Stimulated activated CD8-positive, alpha-beta memory T cell treated with anti-CD3 and anti-CD28 coated beads, Interleukin-2, amount 100 ng/mL, for 1 hour (primary cell): ENCODE measurements around the gene C10orf88.
"Not testable (repeated sequence)": the region's sequence is repeated elsewhere in the genome, so short reads cannot be mapped to it uniquely, and the experiment has no call there.

Experiments
- DNase-seq, 2 donors: peaks; one replicate each; pipeline ENCODE4 v3.0.0-alpha.2; 2020; ENCODE audit warnings: low read depth in 2 of 2

The C10orf88 gene

DNA sequence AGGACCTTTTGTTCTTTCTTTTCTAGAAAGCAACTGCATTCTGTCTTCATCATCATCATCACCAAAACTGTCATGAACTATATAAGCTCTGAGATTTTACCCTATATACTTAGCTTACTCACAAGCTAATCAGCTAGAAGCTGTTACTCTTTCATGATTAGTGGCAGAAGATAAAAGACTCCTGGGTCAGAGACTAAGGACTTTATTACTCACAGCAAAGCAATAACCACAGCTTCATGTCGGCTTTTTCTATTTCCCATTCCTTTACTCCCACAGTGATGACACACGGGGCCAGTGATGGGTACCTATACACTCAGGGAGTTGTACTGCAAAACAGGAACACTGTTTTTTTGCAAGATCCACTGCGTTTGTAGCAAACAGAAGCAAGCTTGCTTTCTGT is 8.4 kb upstream of the C10orf88 start:
- no peak for DNase-seq

DNA sequence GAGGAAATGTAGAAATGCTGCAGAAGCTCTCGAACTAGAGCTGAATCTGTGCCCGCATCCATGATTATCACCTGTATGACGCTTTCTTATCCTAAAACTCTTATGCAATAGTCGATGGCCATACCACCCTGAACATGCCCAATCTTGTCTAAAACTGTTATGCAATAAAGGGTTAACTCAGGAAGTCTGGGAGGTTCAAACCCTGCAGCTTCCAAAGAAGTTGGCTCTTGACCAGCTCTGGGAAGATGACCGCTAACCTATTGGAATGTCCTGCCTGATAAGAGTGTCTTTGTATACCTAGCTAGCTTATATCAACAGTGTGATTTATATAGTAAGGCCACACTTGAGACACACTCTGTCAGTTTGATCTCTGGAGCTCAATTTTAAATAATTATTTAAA is 3.4 kb upstream of the C10orf88 start:
- no peak for DNase-seq

DNA sequence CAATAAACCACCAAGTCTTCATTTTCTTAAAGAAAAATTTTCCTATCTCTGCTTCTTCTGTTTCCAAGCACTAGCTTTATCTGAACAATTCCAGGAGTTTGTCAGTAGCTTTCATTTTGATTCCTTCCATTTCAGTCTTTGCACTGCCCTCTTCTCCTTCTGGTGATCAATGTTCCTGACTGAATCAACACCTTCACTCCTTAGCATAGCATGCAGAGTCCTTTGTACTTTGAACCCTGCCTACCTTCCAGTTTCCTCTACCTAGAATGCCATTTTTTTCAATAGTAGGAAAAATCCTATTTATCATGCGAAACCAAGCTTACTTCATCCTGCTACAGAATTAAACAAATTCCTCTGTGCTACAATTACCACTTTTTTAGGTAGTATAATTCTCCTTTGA is 1.9 kb upstream of the C10orf88 start:
- DNase-seq, result no peak

DNA sequence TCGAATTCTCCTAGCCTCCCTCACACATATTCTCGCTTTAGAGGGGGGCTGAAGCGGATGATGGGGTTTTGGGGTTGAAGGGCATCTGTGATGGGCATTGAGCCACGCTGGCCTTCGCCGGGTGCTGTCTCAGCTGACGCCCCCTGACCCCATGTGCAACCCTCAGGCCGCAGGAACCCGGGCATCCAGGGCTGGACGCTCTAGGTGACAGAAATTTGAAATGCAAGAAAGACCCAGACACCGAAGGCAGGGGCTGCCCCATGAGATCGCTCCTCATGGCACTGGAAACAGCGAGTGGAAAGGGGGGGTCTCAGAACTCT is 664 bp upstream of the C10orf88 start:
- DNase-seq, result no peak

DNA sequence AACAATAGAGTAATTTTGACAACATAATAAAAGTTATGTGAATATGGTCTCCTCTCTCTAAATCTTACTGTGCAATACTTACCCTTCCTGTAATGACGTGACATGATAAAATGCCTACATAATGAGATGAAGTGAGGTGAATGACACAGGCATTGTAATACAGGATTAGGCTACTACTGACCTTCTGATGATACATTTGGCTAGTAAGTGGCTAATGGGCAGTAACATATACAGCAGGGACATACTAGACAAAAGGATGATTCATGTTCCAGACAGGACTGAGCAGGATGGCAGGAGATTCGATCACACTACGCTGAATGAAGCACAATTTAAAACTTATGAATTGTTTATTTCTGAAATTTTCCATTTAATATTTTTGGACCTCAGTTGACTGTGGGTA is 4.7 kb downstream of the C10orf88 start:
- DNase-seq, result no peak

DNA sequence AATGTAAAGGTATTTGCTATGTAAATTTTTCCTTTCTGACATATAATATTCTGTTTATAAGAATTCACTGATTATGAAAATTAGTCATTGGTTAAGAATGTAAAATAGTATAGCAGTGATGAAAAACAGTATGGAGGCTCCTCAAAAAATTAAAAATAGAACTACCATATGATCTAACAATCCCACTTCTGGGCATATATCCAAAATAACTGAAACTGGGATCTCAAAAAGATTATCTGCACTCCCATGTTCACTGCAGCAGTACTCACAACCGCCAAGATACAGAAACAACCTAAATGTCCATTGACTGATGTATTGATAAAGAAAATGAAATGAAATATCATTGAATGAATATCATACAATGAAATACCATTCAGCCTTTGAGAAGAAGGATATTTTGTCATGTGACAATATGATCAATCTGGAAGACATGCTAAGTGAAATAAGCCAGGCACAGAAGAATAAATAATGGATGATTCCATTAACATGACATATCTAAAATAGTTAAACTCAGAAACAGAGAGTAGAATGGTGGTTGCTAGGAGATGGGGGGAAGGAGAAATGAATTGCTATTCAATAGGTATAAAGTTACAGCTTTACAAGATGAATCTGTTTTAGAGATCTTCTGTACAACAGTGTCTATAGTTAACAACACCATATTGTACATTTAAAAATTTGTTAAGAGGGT is 14.0 kb downstream of the C10orf88 start:
- DNase-seq, result no peak

DNA sequence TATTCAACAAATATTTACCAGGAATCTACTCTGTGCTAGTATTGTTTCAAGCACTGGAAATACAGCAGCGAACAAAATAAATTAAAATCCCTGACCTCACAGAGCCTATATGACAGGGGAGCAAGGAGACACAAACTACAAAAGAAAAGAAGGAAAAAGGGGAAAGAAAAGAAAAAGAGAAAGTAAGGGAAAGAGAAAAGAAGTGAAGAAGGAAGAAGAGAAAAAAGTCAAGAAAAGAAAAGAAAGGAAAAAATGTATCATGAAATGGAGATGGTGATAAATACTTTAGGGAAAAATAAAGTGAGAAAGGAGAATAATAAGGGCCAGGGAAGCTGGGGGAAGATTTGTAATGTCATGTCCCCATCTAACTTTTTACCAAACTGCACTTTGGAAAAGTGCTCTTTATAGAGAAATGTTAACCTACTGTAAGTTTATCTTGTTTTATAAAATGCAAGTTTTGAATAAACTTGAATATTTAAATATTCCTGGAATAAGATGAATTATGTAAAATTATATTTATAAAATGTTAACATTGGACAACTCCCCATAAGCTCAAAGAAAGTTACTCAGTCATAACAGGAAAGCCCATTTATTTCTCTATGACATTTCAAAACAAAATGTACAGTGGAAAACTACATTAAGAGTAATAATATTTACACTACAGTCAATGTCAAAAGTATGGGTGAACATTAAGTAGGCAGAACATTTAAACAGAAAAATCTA is 14.7 kb downstream of the C10orf88 start:
- no peak for DNase-seq

DNA sequence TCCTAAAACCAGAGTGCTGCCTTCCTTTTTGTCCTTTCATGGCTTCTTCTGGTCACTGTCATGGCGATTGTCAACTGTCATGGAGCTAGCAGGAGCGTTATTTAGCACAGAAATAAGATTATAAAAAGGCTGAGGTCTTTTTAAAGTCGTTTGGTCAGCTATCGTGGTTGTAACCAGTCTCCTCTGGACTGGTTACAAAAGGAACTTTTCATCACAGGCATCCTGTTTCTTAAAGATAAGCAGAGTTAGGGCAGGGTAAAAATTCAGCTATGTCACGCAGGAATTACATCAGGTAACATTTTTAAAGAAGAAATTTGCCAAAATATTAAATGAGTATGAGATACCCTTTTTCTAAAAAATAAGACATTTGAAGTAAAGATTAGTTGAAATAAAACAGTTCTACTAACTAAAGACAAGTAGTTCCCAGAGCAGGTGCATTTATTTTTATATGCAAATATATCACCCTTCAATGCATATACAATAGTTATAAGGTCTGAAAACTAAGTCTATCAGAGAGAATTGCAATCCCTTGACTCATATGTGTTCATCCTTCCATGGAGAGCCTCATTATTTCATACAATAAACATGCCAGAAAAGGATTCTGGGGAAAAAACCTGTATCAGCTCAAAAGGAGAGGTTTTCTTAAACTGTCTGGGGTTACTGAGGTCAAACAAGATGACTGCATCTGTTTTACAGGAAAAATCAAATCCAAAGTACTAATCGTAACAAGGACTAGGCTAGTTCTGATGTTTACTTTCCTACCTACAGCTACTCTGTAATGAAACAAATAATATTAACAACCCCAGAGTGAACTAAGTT is 22.7 kb downstream of the C10orf88 start:
- no peak for DNase-seq

DNA sequence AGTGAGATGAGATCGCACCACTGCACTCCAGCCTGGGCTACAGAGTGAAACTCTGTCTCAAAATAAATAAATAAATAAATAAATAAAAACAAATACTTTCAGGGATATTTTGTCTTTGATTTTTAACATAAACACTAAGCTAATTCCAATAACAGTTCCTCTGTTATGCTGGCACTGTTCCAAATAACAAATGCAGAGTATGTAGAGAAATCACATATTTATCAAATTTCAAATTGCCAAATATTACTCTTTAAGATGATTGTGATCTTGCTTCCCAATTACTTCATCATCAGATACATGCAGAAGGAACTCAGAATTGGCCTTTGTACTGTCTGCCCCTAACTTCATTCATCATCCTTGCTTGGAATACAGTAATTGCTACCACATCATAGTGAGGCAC is 23.9 kb downstream of the C10orf88 start:
- DNase-seq, result no peak

DNA sequence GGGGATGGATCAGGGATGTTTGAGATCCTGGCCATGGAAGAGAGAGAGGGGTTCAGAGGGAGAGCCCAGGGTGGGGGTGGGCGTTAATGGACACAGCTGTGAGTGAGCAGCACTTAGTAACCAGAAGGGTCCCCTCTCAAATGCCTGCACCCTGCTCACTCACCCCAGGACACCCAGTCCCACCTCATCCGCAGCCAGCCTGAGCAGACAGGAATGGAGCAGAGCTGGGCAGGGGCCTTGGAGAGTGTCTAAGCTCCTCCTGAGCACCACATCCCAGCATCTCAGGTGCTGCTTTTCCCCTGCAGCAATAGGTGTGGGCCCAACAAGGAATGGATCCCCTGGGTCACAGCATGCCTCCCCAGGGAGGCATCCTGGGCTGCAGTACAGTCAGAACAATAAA is 38.3 kb downstream of the C10orf88 start:
- DNase-seq, result no peak

DNA sequence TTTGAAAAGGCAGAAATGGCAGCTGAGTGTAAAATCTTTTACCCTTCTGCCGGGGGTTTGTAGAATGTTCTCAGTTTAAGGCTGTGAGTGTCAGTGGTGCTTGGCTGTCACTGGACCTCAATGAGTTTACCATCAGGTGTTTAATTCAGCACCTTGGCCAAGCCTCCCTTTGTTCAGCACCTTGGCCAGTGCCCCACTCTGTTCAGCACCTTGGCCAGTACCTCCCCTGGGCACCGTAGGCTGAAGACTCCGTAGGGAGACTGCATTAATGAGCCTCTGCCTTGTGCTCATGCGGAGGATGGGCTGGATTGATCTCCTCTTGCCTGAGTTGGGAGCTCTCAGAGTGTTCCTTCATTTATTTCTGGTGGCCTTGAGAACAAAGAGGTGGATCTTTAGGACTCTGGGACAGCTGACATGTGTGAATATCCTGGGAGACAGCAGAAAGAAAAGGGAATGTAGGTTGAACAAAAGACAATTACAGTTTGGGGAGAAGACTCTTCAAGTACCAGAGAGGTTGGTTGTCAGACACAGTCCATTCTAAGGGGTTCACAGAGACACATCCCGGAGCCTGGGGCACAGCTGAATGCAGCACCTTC is 42.0 kb downstream of the C10orf88 start:
- DNase-seq, result peak in 1 of 2 donors; percentile 8

DNA sequence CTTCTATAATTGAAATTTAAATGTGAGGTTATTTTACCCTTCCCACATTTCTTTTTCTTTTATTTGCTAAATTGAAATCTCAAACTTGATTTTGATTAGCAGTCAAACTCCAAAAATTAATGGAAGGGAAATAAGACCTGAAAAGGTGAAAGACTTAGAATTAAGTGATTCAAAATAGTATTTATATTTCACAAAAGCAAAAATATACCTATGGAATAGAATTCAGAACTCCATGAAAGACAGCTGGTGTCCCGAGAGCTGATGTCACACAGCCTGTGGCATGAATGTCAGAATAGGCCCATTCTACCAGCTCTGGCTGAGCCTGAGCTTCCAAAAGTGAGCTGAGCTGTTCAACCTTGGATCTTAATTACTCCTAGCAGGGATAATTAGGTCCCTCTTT is 43.7 kb downstream of the C10orf88 start, which contains the start of gene FAM24A:
FAM24A (plus strand) TSS at position 301 of the 400 bp plus-strand sequence. CDS start 1,025 bp downstream, outside the sequence.
- no peak for DNase-seq

DNA sequence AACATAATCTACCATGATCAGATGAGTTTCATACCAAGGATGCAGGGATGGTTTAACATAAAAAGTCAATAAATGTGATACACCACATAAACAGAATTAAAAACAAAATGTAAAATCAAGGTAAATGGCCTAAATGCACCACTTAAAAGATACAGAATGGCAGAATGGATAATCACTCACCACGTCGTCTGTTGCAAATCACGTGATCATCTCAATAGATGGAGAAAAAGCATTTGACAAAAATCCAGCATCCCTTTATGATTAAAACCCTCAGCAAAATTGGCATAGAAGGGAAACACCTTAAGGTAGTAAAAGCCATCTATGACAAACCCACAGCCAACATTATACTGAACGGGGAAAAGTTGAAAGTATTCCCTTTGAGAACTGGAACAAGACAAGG is 50.2 kb downstream of the C10orf88 start:
- DNase-seq, result not testable (repeated sequence)

DNA sequence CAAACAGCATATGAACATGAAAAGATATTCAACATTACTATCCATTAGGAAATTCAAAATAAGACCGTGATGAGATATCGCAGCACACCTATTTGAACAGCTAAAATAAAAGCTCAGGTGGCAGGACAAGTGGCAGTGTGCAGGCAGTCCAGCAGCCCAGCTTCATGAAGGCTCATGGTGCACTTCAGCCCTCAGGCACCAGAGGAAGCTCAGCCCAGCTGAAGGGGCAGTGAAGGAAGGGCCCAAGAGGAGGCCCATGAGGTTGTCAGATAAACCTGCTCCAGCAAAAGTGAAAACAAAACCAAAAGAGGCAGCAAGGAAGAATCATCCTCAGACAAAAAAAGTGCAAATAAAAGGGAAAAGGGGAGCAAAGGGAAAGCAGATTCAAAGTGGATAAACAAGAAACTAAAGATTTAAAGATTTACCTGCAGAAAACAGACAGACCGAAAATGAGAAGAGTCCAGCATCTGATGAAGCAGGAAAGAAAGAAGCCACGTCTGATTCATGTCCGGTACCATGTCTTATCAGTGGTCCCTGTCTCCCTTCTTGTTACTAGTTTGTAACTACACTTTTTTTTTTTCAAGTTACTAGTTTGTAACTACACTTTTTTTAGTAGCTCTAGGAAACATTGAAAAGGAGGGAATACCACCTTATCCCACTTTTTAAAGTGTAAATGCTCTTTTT is 59.6 kb downstream of the C10orf88 start:
- DNase-seq, result no peak

DNA sequence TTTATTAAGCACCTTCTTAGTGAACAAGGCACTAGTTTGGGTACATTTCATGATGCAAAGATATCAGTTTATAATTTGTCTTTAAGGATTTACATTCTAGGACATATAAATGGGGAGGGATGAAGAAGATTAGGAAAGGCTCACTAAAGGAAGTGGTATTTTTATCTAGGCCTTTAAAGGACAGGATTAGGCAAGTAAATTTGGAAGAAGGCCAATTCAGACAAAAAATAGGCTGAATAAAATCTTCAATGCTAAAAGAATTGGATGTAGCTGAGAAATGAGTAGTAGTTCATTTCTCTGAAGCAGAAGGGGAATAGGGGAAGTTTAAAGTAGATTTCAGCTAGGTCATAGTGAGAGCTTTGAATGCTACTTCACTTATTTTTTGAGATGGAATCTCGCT is 69.9 kb downstream of the C10orf88 start:
- no peak for DNase-seq

DNA sequence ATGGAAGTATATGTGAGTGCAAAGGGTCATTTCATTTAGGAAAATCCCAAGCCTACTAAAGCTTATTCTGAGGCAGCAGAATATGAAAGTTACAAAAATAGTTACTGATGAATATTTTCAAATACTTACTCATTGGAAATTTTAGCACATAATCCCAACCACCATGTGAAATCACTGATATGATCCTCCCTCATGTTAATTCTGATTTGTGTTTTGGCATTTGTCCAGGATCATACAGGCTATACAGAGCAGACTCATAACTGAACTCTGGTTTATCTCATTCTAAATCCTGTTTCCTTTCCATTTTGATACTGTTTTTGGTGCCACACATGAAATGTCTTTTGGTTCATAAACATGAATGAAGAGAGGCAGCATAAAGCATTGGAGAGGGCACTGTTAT is 71.3 kb downstream of the C10orf88 start:
- DNase-seq, result no peak
